Stomach (tissue), 4 donors: ENCODE results near the gene EIF2S3B.

Experiments used
- EP300 ChIP-seq: sonication (generic); formaldehyde crosslinking; IDR thresholded peaks from one replicate; pipeline ENCODE4 v1.6.1; 2017; ENCODE audit warnings: antibody characterized with exemption
- POLR2A ChIP-seq, 4 donors: fragments of 450-650 bp; IDR thresholded peaks; one replicate each; pipeline ENCODE4 v1.6.1; 2016; ENCODE audit warnings: antibody characterized with exemption in 4 of 4, control low read depth in 2 of 4, mild to moderate bottlenecking in 1 of 4, moderate library complexity in 1 of 4
- TF ChIP-seq, protein P1 (sequence below), 7 experiments: fragments of 450-650 bp in 4 of 7; fragments of 200-600 bp in 3 of 7; sonication (generic) in 3 of 7; IDR thresholded peaks; one replicate each; pipeline ENCODE4 v1.5.1; 2016 to 2019; ENCODE audit warnings: antibody characterized with exemption in 7 of 7, control low read depth in 2 of 7, mild to moderate bottlenecking in 1 of 7

DNA sequence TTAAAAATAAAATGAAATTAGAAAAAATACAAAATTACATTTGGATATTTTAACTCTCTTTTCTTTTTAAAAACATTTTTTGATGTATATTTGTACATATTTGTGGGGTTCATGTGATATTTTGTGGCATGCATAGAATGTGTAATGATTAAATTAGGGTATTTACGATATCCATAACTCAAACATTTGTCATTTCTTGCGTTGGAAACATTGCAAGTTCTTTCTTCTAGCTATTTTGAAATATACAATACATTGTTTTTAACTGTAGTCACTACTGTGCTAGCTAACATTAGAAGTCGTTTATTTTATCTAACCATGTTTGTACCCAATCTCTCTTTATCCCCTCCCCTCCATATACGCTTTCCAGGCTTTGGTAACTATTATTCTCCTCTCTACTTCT lies 13.9 kb upstream of the EIF2S3B start:
- TF ChIP-seq POLR2A (IDR thresholded peaks at IDR 0.05), result no peak
- TF ChIP-seq, protein P1, sequence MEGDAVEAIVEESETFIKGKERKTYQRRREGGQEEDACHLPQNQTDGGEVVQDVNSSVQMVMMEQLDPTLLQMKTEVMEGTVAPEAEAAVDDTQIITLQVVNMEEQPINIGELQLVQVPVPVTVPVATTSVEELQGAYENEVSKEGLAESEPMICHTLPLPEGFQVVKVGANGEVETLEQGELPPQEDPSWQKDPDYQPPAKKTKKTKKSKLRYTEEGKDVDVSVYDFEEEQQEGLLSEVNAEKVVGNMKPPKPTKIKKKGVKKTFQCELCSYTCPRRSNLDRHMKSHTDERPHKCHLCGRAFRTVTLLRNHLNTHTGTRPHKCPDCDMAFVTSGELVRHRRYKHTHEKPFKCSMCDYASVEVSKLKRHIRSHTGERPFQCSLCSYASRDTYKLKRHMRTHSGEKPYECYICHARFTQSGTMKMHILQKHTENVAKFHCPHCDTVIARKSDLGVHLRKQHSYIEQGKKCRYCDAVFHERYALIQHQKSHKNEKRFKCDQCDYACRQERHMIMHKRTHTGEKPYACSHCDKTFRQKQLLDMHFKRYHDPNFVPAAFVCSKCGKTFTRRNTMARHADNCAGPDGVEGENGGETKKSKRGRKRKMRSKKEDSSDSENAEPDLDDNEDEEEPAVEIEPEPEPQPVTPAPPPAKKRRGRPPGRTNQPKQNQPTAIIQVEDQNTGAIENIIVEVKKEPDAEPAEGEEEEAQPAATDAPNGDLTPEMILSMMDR (IDR thresholded peaks at IDR 0.05), result no peak
- no peak for TF ChIP-seq EP300
